HG02571 (cell line): ENCODE measurements around the gene FAM20C.

Source experiments
- ATAC-seq: cut with Tn5 transposase; IDR thresholded peaks from one replicate; pipeline ENCODE4 v1.9.1; 2021; ENCODE audit warnings: mild to moderate bottlenecking, moderate library complexity; ENCODE audit not compliant: unreplicated experiment

FAM20C gene

DNA sequence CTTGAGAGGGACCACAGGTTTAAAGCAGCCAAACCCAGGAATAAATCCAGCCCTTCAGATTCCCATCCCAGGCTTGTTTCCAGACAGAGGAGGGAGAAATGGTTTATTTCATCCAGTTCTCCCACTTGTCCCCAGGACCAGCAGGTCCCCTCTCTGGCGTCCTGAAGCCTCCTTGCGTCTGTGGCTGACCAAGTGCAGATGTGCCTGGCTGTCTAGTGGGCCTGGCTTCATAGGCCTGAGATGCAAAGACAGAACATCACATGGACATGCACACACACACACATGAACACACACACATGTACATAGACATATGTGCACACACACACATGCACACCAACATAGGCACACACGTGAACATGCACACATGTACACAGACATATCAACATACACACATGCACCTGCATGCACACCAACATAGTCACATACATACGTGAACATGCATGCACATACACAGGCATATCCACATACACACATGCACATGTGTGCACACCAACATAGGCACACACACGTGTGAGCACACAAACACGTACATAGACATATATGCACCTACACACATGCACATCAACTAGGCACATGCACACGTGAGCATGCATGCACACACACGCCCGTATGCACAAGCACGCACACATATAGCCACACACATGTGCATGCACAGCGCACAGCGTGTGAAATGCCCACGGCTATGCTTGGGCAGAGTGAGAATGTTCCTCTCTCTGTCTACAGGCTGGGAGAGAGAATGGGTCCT is 108.3 kb downstream of the FAM20C start:
- no peak for ATAC-seq

DNA sequence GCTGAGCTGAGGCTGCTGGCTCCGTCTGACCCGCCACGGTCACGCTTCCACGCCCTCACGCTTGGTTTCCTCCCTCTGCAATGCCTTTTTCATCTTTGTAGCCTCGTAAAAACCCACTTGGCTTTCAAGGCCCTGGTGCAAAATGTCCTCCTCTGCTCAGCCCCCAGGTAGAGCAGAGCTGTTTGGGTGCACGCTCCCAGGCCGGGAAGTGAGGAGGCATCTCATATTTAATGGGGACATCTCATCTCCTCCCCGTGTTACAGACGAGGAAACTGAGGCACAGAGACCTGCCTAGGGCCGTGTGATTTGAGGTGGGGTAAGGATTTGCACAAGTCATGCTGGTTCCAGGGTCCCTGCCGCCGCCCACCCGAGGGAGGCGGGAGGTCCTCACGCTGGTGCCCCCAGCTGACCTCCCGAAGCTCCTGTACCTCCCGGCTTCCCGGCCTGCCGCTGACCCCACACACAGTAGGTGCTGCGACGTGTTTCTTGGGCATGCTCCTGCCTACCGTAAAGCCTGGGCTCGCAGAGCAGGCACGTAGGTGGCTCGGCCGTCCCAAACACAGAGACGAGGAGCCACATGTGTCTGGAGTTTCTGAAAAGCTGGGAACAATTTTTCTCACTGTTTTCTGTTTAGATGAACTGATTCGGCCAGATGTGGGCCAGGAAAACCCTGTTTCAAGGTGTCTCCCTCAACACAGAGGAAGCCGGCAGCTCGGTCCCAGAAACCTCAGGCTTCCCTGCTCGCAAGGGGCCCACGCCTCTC is 109.1 kb downstream of the FAM20C start:
- ATAC-seq = no peak

DNA sequence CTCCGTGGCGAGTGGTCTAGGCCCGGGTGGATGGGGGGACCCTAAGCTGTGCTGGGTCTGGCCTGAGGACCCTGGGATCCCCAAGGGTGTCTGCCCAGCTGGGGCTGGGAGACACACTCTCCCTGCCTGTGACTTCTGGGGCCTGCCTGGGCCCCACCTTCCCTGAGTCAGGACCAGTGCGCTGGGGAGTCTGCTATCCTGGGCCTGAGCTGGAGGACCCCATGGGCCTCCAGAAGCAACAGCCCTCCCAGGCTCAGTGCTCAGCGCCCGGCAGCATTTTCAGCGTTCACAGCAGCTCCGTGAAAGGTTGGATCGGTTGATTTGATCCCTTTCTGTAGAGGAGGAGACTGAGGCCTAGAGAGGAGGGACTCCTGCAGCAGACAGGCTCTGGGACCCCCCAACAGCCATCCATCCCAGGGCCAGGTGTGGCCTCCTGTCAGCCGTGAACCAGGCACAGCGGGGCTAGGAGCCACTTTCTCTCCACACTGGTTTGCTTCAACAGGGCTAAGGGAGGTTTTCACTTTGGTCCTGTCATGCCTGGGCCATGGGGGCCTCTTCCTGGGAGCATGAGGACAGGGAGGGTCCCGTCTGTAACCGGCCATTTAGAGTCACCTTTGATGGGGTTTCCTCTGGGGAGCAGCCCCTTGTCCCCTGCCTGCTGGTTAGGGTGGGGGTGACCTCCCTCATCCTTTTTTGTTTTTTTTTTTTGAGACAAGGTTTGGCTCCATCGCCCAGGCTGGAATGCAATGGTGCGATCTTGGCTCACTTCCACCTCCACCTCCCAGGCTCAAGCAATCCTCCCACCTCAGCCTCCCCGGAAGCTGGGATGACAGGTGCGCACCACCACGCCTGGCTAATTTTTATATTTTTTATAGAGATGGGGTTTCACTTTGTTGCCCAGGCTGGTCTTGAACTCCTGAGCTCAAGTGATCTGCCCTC is 110.0 kb downstream of the FAM20C start:
- ATAC-seq = no peak

DNA sequence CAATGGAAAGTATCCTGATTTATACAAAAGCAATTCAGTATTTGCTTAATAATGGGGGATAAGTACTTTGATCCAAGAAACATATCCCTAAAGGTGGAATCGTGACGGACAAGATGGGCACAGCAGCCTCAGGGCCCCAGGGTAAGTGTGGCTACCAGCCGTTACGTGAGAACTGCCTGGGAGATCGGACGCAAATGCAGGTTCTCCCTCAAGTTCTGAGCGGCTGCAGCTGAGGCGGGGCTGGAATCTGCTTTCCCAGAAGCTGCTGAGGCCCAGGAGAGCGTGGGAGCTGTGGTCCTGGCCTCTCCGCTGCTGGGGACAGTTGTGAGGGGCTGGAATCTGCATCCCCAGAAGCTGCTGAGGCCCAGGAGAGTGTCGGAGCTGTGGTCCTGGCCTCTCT is 111.1 kb downstream of the FAM20C start:
- no peak for ATAC-seq

DNA sequence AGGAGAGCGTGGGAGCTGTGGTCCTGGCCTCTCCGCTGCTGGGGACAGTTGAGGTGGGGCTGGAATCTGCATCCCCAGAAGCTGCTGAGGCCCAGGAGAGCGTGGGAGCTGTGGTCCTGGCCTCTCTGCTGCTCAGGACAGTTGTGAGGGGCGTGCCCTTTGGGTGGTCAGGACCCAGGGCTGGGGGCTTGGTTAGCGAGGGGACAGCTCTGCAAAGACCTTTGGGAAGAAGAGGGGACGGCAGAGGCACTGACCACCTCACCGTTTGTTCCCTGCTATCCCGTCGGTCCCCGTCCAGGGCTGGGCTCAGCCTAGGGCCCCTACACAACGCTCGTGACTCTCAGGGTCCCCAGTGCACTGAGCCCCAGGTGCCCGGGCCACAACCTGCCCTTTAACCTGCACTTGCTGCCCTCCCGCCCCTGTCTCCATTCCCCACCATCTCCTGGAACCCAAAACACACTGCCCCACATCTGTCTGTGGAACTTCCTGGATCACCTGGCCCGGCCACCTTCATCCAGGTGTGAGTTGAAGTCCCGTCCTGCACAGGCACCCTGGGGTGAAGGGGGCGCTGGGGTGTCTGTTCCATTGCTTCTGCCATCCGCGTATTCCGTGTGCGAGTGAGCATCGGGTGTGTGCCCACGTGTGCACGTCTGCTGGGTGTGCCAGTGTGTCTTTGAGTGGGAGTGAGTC is 111.7 kb downstream of the FAM20C start:
- ATAC-seq = no peak

DNA sequence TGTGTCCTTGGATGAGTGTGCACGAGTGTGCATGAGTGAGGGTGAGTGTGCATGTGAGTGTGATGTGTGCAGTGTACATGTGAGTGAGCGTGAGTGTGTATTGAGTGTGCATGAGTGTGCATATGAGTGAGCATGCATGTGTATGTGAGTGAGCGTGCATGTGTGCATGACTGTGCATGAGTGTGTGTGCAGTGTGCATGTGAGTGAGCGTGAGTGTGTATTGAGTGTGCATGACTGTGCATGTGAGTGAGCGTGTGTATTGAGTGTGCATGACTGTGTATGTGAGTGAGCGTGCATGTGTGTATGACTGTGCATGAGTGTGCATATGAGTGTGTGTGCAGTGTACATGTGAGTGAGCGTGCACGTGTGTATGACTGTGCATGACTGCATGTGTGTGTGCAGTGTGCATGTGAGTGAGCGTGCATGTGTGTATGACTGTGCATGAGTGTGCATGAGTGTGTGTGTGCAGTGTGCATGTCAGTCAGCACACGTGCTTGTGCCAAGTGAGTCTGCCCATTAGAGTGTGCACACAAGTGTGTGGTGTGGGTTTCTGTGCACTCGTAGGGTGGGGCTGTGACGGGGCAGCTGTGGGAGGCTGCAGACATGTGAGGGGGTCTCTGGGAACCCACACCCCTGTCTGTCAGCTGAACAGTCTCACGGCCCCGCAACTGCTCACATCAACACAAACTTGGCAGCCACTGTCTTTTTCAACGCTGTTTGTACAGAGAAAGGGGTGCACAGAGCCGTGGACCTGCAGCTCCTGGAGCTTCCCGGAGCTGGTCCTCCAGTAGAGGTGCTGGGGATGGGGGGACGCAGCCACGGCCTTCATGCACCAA is 112.4 kb downstream of the FAM20C start:
- ATAC-seq = no peak

DNA sequence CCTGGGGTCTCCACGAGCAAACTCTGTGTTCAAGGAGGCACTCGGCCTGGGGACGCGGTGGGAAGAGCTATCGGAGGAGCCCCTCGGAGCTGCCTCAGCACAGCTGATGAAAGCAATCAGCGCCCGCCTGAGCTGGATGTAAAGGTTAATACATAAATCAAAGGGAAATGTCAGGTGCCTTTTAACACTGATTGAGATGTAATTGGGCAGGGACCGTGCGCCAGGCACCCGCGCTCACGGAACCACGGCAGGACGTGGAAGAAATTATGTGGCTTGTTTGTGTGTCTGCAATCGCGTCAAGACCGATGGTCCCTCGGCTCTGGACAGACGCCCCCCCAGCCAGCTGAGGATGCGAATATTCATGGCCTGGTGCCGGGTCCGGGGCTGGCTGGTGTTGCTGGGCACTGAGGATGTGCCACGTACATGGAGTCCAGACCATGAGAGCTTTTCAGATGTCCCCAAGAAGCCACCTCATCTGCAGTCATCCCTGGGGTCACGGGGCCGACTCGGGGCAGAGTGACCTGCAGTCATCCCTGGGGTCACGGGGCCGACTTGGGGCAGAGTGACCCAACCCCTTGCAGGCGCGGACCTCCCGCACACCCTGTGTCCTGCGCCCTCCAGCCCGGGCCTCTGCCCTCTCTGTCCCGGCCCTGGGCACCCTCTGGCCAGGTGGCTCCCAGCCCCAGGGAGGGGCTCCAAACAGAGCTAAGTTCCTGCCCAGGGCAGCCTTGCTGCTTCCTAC is 113.2 kb downstream of the FAM20C start:
- ATAC-seq = no peak

DNA sequence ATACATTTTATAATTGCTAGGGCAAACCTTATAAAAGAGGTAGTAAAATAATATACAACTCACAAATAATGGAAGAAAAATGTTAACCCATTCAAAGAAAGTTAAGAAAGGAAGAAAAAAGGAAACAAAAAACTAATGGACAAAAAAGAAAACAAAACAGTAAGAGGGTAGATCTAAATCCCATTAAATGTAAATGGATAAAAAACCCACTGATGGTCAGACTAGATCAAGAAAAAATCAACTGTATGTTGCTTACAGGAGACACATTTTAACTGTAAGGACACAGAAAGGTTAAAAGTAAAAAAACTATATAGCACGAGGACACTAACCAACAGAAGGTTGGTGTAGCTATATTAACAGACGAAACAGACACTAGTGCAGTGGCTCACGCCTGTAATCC is 115.6 kb downstream of the FAM20C start:
- no peak for ATAC-seq

DNA sequence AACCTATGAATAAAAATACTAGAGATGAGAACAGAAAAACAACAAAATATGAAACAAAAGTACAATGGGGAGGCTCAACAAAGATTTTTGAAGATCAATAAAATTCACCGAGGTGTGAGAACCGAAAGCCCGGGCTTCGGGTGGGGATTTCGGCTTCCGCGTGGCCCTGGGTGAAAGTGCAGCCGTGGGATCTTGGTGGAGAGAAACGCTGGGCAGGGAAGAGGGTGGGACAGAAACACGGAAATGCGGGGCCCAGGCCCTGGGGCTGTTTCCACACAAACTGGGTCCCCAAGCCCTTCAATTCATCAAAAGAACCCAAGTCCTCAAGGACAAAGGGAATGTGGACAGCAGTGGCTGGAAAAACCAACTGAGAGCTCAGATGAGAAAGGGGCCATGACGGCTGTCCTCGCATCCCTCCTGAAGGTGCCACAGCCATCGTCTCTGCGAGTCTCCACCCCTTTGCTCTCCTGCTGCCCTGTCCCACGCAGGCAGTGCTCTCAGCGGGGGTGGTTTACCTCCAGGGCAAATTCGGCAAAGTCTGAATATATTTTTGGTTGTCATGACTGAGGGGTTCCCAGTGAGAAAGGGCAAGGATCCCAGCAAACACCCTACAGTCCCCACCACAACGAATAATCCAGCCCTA is 117.3 kb downstream of the FAM20C start:
- ATAC-seq = no peak
